DND-41 (cell line): ENCODE results near the gene TCF7.

Source experiments
- ATAC-seq: fragments of 200-7000 bp; cut with Tn5 transposase; 3 replicates; pipeline ENCODE4 v1.9.1; 2021; ENCODE audit warnings: low read depth; ENCODE audit not compliant: insufficient read depth
- DNase-seq: peaks from one replicate; pipeline ENCODE4 v3.0.0-alpha.2; 2020
- H2AFZ ChIP-seq: 2 replicates; pipeline ENCODE4 v1.6.0; 2012; ENCODE audit warnings: low read depth, low read length
- H3K27ac ChIP-seq: 2 replicates; pipeline ENCODE4 v1.5.1; 2012; ENCODE audit warnings: low read length, inconsistent platforms
- H3K27me3 ChIP-seq: fragments of 200-600 bp; sonication (generic); 2 replicates; pipeline ENCODE4 v1.6.0; 2012; ENCODE audit warnings: low read length, mild to moderate bottlenecking, inconsistent platforms; ENCODE audit not compliant: insufficient read depth, poor library complexity
- H3K36me3 ChIP-seq: 2 replicates; pipeline ENCODE4 v1.5.1; 2012; ENCODE audit warnings: low read length, inconsistent platforms; ENCODE audit not compliant: insufficient read depth
- H3K4me1 ChIP-seq: 2 replicates; pipeline ENCODE4 v1.5.1; 2012; ENCODE audit warnings: mild to moderate bottlenecking, low read length; ENCODE audit not compliant: insufficient read depth
- H3K4me2 ChIP-seq: 2 replicates; pipeline ENCODE4 v1.6.0; 2012; ENCODE audit warnings: mild to moderate bottlenecking, moderate library complexity, low read length, inconsistent platforms; ENCODE audit not compliant: insufficient read depth
- H3K4me3 ChIP-seq, 2 experiments: fragments of 200-600 bp in 1 of 2; shearing (Covaris generic) in 1 of 2; 2 replicates each; pipeline ENCODE4 v1.5.1; 2012 to 2016; ENCODE audit warnings: inconsistent platforms in 2 of 2, low read length in 2 of 2, mild to moderate bottlenecking in 2 of 2, low read depth in 1 of 2, moderate library complexity in 1 of 2
- H3K79me2 ChIP-seq: 2 replicates; pipeline ENCODE4 v1.6.0; 2012; ENCODE audit warnings: low read length, inconsistent platforms; ENCODE audit not compliant: insufficient read depth
- H3K9ac ChIP-seq: 2 replicates; pipeline ENCODE4 v1.6.0; 2012; ENCODE audit warnings: low read depth, mild to moderate bottlenecking, inconsistent platforms, low read length, moderate library complexity
- H3K9me3 ChIP-seq: 2 replicates; pipeline ENCODE4 v1.5.1; 2012; ENCODE audit warnings: low read length, moderate library complexity, mild to moderate bottlenecking, inconsistent platforms; ENCODE audit not compliant: insufficient read depth, severe bottlenecking
- H4K20me1 ChIP-seq: 2 replicates; pipeline ENCODE4 v1.6.0; 2012; ENCODE audit warnings: low read length; ENCODE audit not compliant: insufficient read depth
- EZH2 ChIP-seq: IDR thresholded peaks from 3 replicates; pipeline ENCODE4 v1.6.1; 2012; ENCODE audit warnings: borderline replicate concordance, low read depth, mild to moderate bottlenecking, moderate library complexity, low read length, inconsistent platforms; ENCODE audit not compliant: severe bottlenecking
- TF ChIP-seq, protein P1 (sequence below): IDR thresholded peaks from 2 replicates; pipeline ENCODE4 v1.5.1; 2012; ENCODE audit warnings: borderline replicate concordance, low read length, moderate library complexity, mild to moderate bottlenecking; ENCODE audit not compliant: poor library complexity, severe bottlenecking; ENCODE audit errors: extremely low read depth

Gene TCF7

DNA sequence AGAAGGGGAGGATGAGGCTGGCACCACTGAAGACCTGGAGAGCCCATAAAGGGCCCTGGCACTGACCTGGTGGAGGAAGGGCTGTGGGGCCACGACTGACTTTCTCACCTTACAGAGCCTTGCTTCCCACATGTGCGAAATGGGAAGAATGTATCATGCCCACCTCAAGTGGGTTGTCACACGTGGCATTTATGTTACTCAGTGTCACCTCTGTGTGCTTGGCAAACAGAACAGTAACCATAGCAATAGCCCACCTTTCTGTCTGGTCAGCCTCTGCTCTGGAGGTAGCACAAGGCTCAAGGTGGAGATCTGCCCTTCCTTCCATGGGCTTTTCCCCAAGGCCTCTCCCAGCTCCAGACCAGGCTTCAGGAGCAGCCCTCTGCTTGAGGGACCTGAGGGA lies 16.7 kb downstream of the TCF7 start:
- Histone ChIP-seq H3K9ac (no peak overlapping the region), H3K36me3 (peaks cover 52% of the 10 kb centered on the region), H3K4me2 (no peak overlapping the region), H2AFZ (no peak overlapping the region), H4K20me1 (peaks cover 71% of the 10 kb centered on the region), H3K27ac (no peak overlapping the region), H3K4me3 (no peak overlapping the region), H3K79me2 (0 out of 2 replicates have a peak, but pooled peaks cover 2% of the 10 kb centered on the region), H3K27me3 (no peaks in the 10 kb centered on the region), H3K9me3 (no peaks in the 10 kb centered on the region), H3K4me1 (peaks cover 24% of the 10 kb centered on the region)
- no peak for DNase-seq
- no peak for ATAC-seq
- no peak for TF ChIP-seq EZH2
- TF ChIP-seq, protein P1, sequence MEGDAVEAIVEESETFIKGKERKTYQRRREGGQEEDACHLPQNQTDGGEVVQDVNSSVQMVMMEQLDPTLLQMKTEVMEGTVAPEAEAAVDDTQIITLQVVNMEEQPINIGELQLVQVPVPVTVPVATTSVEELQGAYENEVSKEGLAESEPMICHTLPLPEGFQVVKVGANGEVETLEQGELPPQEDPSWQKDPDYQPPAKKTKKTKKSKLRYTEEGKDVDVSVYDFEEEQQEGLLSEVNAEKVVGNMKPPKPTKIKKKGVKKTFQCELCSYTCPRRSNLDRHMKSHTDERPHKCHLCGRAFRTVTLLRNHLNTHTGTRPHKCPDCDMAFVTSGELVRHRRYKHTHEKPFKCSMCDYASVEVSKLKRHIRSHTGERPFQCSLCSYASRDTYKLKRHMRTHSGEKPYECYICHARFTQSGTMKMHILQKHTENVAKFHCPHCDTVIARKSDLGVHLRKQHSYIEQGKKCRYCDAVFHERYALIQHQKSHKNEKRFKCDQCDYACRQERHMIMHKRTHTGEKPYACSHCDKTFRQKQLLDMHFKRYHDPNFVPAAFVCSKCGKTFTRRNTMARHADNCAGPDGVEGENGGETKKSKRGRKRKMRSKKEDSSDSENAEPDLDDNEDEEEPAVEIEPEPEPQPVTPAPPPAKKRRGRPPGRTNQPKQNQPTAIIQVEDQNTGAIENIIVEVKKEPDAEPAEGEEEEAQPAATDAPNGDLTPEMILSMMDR: no peak

DNA sequence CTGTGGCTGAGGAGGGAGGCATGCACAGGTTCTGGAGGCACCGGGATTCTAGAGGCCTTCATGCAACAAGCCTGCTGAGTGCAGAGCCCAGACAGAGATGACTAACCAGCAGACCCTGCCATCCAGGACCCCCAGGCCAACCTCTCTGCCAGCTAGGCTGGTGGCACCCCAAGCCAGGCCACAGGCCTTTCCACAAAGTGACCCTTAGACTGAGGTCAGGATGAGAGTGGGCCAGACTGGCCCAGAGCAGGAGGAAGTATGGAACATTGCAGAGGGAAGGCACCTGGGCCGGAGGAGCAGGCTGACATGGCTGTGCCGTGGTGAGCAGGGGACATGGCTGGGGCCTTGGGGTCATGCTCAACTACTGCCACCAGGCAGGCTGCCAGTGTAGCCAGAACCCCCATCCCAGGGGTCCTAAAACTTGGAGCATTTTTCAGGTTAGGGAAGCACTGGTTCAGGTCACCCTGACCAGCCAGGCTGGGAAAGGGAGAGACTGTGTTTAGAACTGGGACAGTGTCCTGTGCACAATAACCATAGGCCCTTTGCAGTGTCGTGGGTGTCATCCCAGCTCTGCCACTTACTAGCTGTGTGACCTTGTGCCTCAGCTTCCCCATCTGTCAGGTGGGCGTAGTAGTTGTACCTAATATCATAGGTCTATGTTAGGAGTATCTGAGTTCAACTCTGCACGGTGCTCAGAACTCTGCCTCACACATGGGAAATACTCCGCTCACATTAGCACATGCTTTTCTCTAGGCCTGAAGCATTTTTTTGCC lies 17.3 kb downstream of the TCF7 start:
- ATAC-seq (no peak), DNase-seq (no peak)
- H3K27me3 ChIP-seq: no peaks in the 10 kb centered on the region
- H3K36me3 ChIP-seq: peaks cover 58% of the 10 kb centered on the region
- no peaks in the 10 kb centered on the region for H3K9me3 ChIP-seq
- peaks cover 74% of the 10 kb centered on the region for H4K20me1 ChIP-seq
- peak overlapping the region; percentile 52 for H3K27ac ChIP-seq
- peaks cover 24% of the 10 kb centered on the region for H3K4me1 ChIP-seq
- H2AFZ ChIP-seq: no peak overlapping the region
- no peak overlapping the region for H3K4me3 ChIP-seq
- H3K4me2 ChIP-seq: no peak overlapping the region
- H3K9ac ChIP-seq: no peak overlapping the region
- H3K79me2 ChIP-seq: 0 out of 2 replicates have a peak, but pooled peaks cover 2% of the 10 kb centered on the region
- TF ChIP-seq, protein P1: no peak
- TF ChIP-seq EZH2: no peak

DNA sequence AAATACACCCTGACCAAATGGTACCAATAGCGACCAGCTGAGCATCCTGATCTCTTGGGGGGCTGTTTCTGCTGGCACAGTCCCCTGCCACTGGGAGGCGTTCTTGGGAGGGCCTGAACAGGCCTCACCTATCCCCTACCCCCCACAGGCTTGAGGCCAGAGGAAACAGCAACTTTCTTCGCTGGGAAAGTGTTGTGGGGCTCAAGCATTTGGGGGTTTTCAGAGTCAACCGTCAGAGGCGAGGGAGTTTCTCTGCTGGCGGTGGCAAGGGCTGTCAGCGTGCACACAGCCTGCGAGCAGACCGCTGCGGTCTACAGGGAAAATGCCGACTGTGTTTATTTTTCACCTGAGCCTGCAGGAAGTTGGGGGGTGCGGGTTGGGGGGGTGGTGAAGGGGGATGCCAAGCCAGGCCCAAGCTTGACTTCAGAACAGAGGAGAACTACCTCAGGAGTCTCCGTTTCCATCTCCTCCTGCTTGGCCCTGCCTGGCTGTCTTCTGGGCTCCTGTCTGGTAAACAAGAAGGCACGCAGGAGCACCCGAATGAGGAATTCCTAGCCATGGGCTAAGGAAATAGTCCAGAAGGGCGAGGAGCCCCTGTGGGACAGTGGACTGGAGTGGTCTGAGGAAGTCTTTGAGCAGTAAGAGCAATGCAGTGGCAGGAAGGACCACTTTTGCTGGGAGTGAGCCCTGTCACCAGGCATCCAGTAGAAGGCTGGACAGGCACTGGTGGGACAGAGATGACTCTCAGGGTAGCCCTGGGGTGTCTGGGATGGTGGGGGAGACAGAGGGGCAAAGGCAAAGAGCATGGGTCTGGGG lies 18.1 kb downstream of the TCF7 start:
- DNase-seq (peak; percentile 82), ATAC-seq (peak; percentile 87)
- peaks cover 26% of the 10 kb centered on the region for H3K4me1 ChIP-seq
- peaks cover 63% of the 10 kb centered on the region for H3K36me3 ChIP-seq
- H3K79me2 ChIP-seq: 0 out of 2 replicates have a peak, but pooled peaks cover 2% of the 10 kb centered on the region
- no peak for TF ChIP-seq EZH2
- TF ChIP-seq, protein P1: peak; percentile 37
- no peak overlapping the region for H3K9ac ChIP-seq
- H4K20me1 ChIP-seq: peaks cover 80% of the 10 kb centered on the region
- H2AFZ ChIP-seq: no peak overlapping the region
- no peaks in the 10 kb centered on the region for H3K9me3 ChIP-seq
- peak overlapping the region; percentile 52 for H3K27ac ChIP-seq
- H3K4me3 ChIP-seq: no peak overlapping the region
- no peaks in the 10 kb centered on the region for H3K27me3 ChIP-seq
- no peak overlapping the region for H3K4me2 ChIP-seq
